ENCODE data around the gene NAP1L5. TPM values are rescaled to one million over a fixed set of nuclear protein-coding genes. Genes with fewer than 3 reads are reported as not detected.

Gene NAP1L5, protein sequence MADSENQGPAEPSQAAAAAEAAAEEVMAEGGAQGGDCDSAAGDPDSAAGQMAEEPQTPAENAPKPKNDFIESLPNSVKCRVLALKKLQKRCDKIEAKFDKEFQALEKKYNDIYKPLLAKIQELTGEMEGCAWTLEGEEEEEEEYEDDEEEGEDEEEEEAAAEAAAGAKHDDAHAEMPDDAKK
- 4.7 and 7.3 TPM in 2 replicates for total RNA-seq

GRCh38 chr4:88697588-88698329, at the start of gene NAP1L5:
Gene NAP1L5, minus strand, starts transcription at chr4:88697829. Its CDS starts 75 bp downstream, at chr4:88697754.

Other genes starting within 250 kb of the NAP1L5 start
- 0.08 and 3.0 TPM in 2 replicates for gene HERC5, start 240.7 kb downstream of the NAP1L5 start, total RNA-seq
- gene PYURF, start 174.1 kb downstream of the NAP1L5 start, total RNA-seq = 76.8 and 111 TPM in 2 replicates
- 8.0 and 9.2 TPM in 2 replicates for gene HERC3, start 105.3 kb downstream of the NAP1L5 start, total RNA-seq